Esophagus muscularis mucosa (tissue), 4 donors: ENCODE measurements around the gene SOX8. TPM values are rescaled to one million over a fixed set of nuclear protein-coding genes. Genes with fewer than 3 reads are reported as not detected.

Experiments
- DNase-seq: peaks from one replicate; pipeline ENCODE4 v3.0.0-alpha.2; 2017; ENCODE audit errors: extremely low spot score
- H3K27ac ChIP-seq, 4 donors: fragments of 200-600 bp; sonication (generic); replicated peaks in 1 of 4; 1 replicate in 3 of 4; 2 replicates in 1 of 4; pipeline ENCODE4 v1.5.1; 2016 to 2019; ENCODE audit warnings: mild to moderate bottlenecking in 1 of 4
- H3K27me3 ChIP-seq, 4 donors: fragments of 200-600 bp; sonication (generic); one replicate each; pipeline versions ENCODE4 v1.5.1 to v1.6.0; 2016 to 2019
- H3K36me3 ChIP-seq, 4 donors: fragments of 200-600 bp; sonication (generic); one replicate each; pipeline ENCODE4 v1.5.1; 2016 to 2019
- H3K4me1 ChIP-seq, 4 donors: fragments of 200-600 bp; sonication (generic); one replicate each; pipeline ENCODE4 v1.5.1; 2016 to 2019
- H3K4me3 ChIP-seq, 4 donors: fragments of 200-600 bp; sonication (generic); 1 replicate in 2 of 4; 2 replicates in 2 of 4; pipeline ENCODE4 v1.5.1; 2016 to 2019; ENCODE audit warnings: mild to moderate bottlenecking in 4 of 4, moderate library complexity in 1 of 4
- H3K9me3 ChIP-seq, 4 donors: fragments of 200-600 bp; sonication (generic); 1 replicate in 3 of 4; 2 replicates in 1 of 4; pipeline ENCODE4 v1.5.1; 2016 to 2019
- EP300 ChIP-seq: sonication (generic); formaldehyde crosslinking; IDR thresholded peaks from one replicate; pipeline ENCODE4 v1.6.1; 2017; ENCODE audit warnings: antibody characterized with exemption
- POLR2A ChIP-seq: fragments of 450-650 bp; IDR thresholded peaks from one replicate; pipeline ENCODE4 v1.6.1; 2017; ENCODE audit warnings: antibody characterized with exemption, moderate library complexity, mild to moderate bottlenecking, low read depth
- POLR2AphosphoS5 ChIP-seq, 2 donors: sonication (generic); formaldehyde crosslinking; IDR thresholded peaks; one replicate each; pipeline ENCODE4 v1.6.1; 2017; ENCODE audit warnings: antibody characterized with exemption in 2 of 2
- WGBS: methylation state at CpG from one replicate; pipeline ENCODE4 v1.1.5; 2018; 5-methylcytosine and 5-hydroxymethylcytosine counted together
- intact Hi-C: fragments of 100-400 bp; cut with DNase I; formaldehyde crosslinking; loops from one replicate; pipeline ENCODE4 v1.15.1; 2023
- total RNA-seq, 4 donors: library from RNA; depleted of rRNA; stranded (reverse); fragments of >200 nt; gene quantifications; one replicate each; pipeline versions ENCODE4 v1.1.0 to v1.2.1, GENCODE V29; 2016
- TF ChIP-seq, protein P1 (sequence below), 3 experiments: fragments of 200-600 bp in 2 of 3; fragments of 450-650 bp in 1 of 3; sonication (generic) in 2 of 3; IDR thresholded peaks; one replicate each; pipeline ENCODE4 v1.5.1; 2017 to 2019; ENCODE audit warnings: antibody characterized with exemption in 3 of 3, mild to moderate bottlenecking in 2 of 3, moderate library complexity in 1 of 3

SOX8 gene
- total RNA-seq, 4 donors from 2014 or later: 4.1 to 4.6 (median 4.3) TPM

DNA sequence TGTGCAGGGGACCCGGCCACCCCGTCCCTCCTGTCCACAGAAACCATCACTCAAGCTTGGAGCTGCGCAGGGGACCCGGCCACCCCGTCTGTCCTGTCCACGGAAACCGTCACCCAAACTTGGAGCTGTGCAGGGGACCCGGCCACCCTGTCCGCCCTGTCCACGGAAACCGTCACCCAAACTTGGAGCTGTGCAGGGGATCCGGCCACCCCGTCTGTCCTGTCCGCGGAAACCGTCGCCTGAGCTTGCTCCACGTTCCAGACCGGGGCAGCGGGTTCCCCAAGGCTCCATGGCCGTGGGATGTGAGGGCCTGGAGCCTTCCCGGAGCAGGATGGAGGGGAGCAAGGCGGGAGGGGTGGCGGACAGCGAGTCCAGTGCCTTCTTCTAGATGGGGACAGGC is 25.2 kb downstream of the SOX8 start:
- H3K9me3 ChIP-seq: no peaks in the 10 kb centered on the region
- no peak overlapping the region for H3K27ac ChIP-seq
- DNase-seq: no peak
- H3K4me1 ChIP-seq: peaks cover 0 to 18% (median 13%) of the 10 kb centered on the region in 4 donors
- WGBS: 91% methylated on average over 21 of the region's 25 CpGs
- H3K4me3 ChIP-seq: no peak overlapping the region
- H3K36me3 ChIP-seq: no peaks in the 10 kb centered on the region
- H3K27me3 ChIP-seq: peaks cover 0 to 60% (median 0%) of the 10 kb centered on the region in 4 donors
- intact Hi-C loops: no loop called here
- no peak for TF ChIP-seq POLR2A
- TF ChIP-seq, protein P1, sequence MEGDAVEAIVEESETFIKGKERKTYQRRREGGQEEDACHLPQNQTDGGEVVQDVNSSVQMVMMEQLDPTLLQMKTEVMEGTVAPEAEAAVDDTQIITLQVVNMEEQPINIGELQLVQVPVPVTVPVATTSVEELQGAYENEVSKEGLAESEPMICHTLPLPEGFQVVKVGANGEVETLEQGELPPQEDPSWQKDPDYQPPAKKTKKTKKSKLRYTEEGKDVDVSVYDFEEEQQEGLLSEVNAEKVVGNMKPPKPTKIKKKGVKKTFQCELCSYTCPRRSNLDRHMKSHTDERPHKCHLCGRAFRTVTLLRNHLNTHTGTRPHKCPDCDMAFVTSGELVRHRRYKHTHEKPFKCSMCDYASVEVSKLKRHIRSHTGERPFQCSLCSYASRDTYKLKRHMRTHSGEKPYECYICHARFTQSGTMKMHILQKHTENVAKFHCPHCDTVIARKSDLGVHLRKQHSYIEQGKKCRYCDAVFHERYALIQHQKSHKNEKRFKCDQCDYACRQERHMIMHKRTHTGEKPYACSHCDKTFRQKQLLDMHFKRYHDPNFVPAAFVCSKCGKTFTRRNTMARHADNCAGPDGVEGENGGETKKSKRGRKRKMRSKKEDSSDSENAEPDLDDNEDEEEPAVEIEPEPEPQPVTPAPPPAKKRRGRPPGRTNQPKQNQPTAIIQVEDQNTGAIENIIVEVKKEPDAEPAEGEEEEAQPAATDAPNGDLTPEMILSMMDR (IDR thresholded peaks at IDR 0.05): no peak

DNA sequence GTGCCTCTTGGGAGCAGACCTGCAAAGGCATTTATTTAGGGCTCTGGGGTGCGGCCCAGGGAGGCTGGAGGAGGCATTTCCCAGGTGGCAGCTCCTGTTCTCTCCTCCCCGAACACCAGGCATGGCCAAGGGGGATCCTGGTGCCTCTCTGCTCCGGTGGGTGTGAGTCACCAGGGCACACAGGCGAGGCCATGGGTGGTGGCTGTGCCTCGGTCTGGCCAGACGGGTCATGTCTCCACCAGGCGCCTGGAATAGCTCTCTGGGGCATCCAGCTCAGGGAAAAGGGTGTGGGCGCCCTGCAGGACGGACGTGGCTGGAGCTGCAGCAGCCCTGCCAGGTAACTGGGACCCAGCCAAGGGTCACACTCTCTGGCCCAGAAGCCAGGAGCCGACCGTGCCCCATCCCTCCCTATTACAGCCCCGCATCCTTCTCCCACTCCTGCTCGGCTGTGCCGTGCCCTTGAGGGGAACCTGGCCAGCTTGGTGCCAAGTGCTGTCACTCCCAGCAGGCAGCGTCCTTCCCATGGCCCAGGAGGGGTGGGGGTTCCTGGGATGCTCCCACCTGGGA is 25.8 kb downstream of the SOX8 start:
- WGBS: 51% methylated on average over 7 of the region's 16 CpGs
- H3K4me1 ChIP-seq: peaks cover 0 to 12% (median 11%) of the 10 kb centered on the region in 4 donors
- TF ChIP-seq, protein P1 (IDR thresholded peaks at IDR 0.05): no peak
- TF ChIP-seq POLR2AphosphoS5 (IDR thresholded peaks at IDR 0.05): no peak
- TF ChIP-seq EP300: no peak
- no peak overlapping the region for H3K4me3 ChIP-seq
- intact Hi-C loops: no loop called here
- H3K36me3 ChIP-seq: no peaks in the 10 kb centered on the region
- H3K27me3 ChIP-seq: peaks cover 0 to 61% (median 0%) of the 10 kb centered on the region in 4 donors
- DNase-seq: no peak
- no peak overlapping the region for H3K27ac ChIP-seq
- H3K9me3 ChIP-seq: no peaks in the 10 kb centered on the region

DNA sequence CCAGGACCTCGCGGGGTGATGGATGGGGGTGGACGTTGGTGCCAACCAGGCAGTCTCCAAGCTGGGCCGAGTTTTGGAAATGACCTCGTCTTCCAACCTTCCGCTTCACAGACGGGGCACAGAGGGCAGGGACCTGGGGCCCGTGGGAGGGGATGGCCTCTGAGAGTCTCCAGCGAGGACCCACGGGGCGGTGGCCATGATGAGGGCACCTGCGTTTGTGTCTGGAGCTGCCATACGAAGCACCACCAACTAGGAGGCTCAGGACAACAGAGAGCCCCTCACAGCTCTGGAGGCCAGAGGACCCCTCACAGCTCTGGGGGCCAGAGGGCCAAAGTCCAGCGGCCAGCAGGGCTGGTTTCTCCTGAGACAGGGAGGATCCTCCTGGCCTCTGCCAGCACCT is 26.5 kb downstream of the SOX8 start:
- Histone ChIP-seq H3K4me1 (peaks cover 0 to 5% (median 3%) of the 10 kb centered on the region in 4 donors), H3K27me3 (peaks cover 0 to 65% (median 0%) of the 10 kb centered on the region in 4 donors), H3K36me3 (no peaks in the 10 kb centered on the region), H3K9me3 (no peaks in the 10 kb centered on the region), H3K4me3 (no peak overlapping the region), H3K27ac (no peak overlapping the region)
- intact Hi-C loops: no loop called here
- DNase-seq: no peak
- 75% methylated on average over 9 of the region's 14 CpGs for WGBS
- TF ChIP-seq POLR2A: no peak
- TF ChIP-seq EP300: no peak
- TF ChIP-seq POLR2AphosphoS5 (IDR thresholded peaks at IDR 0.05): no peak
- TF ChIP-seq, protein P1 (IDR thresholded peaks at IDR 0.05): no peak

DNA sequence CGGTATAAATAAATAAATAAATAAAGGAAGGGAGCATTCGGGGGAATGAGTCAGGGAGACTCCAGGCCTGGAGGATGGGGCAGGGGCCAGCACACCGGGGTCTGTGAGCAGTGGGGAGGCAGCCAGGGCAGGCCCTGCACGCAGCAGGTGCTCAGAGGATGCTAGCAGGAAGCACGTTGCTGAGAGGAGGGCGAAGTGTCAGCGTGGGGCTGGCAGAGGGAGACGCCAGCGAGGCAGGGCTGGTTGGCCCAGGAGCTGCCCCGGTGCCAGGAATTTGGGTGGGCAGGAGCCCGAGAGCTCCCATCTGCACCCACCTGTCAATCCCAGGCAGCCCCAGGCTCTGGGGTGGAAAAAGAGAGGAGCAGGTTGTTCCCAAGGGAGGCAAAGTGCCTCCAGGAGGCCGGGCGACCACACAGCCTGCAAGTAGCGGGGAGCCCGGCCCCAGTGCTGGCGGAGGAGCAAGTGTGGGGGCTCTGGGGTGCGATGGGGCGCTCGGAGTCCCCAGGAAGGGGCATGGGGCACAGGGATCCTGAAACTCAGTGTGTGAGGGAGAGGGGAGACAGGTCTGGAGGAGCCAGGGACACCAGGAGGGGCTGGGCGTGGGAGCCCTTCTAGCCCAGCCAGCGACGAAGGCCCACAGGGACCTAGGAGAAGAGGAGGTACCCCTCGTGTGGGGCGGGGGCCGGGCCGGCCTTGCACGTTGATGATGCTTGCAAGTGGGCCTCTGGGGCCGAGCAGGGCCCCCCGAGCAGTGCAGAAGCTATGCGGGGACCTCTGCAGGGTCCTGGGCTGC is 28.0 kb downstream of the SOX8 start:
- no peak for DNase-seq
- Histone ChIP-seq H3K9me3 (no peaks in the 10 kb centered on the region), H3K4me1 (no peaks in the 10 kb centered on the region), H3K27me3 (peaks cover 0 to 65% (median 0%) of the 10 kb centered on the region in 4 donors), H3K27ac (no peak overlapping the region), H3K4me3 (no peak overlapping the region), H3K36me3 (no peaks in the 10 kb centered on the region)
- intact Hi-C loops: no loop called here
- WGBS: 75% methylated on average over 28 of the region's 30 CpGs
- TF ChIP-seq EP300 (no peak), POLR2A (no peak), POLR2AphosphoS5 (IDR thresholded peaks at IDR 0.05) (no peak)
- TF ChIP-seq, protein P1 (IDR thresholded peaks at IDR 0.05): no peak
